Neutrophil (primary cell): ENCODE results near the gene HOXB4.

Source experiments
- H3K27ac ChIP-seq: fragments of 200-600 bp; sonication (generic); 2 replicates; pipeline ENCODE4 v1.5.1; 2016; ENCODE audit warnings: mild to moderate bottlenecking, moderate library complexity
- H3K27me3 ChIP-seq: fragments of 200-600 bp; sonication (generic); 2 replicates; pipeline ENCODE4 v1.6.0; 2016; ENCODE audit warnings: mild to moderate bottlenecking
- H3K36me3 ChIP-seq: fragments of 200-600 bp; sonication (generic); 2 replicates; pipeline ENCODE4 v1.5.1; 2017
- H3K4me1 ChIP-seq, 2 experiments: fragments of 200-600 bp in 1 of 2; sonication (generic) in 1 of 2; 1 replicate in 1 of 2; 2 replicates in 1 of 2; pipeline versions ENCODE4 v1.5.1 to v1.6.1; 2013 to 2016; ENCODE audit warnings: low read depth in 1 of 2, low read length in 1 of 2, mild to moderate bottlenecking in 1 of 2, moderate library complexity in 1 of 2; ENCODE audit not compliant: control insufficient read depth in 1 of 2, insufficient read depth in 1 of 2
- H3K4me3 ChIP-seq, 2 experiments: fragments of 200-600 bp in 1 of 2; sonication (generic) in 1 of 2; 1 replicate in 1 of 2; 2 replicates in 1 of 2; pipeline ENCODE4 v1.5.1; 2013 to 2016; ENCODE audit warnings: low read depth in 1 of 2, low read length in 1 of 2, mild to moderate bottlenecking in 1 of 2, moderate library complexity in 1 of 2
- H3K9me3 ChIP-seq: fragments of 200-600 bp; sonication (generic); 2 replicates; pipeline ENCODE4 v1.5.1; 2016
- TF ChIP-seq, protein P1 (sequence below): fragments of 200-600 bp; sonication (generic); IDR thresholded peaks from 2 replicates; pipeline ENCODE4 v1.5.1; 2016; ENCODE audit warnings: antibody characterized with exemption

HOXB4 gene

DNA sequence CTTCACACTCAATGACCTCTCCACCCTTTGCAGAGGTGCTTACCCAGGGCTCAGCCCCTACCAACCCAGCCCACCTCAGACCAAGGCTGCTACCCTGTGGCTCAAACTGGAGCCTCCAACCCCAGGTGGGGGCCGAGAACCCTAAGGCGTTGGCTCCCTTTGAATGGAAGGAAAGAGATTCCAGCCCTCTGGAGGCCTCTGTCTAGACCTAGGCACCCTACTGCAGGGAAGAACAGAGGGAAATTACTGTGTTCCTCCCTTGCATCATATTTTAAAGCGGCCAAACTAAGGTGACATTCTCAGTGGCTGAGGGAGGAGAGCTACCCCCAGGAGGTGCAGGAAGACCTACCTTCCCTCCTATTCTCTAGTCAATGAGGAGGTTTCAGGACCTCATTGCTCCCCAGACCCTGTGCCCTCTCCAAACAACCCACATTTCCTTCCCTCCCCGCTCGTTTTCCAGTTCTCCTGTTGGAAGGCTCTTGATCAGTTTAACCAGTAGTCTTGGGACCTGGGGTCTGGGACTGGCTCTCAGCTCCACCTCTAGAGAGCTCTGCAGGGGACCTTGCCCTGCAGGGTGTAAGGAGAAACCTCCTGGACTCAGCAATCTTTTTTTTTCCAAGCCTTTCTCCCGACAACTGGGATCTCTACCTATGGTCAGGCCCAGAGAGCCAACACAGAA lies 42.5 kb upstream of the HOXB4 start:
- H3K4me3 ChIP-seq, result no peak overlapping the region
- no peaks in the 10 kb centered on the region for H3K36me3 ChIP-seq
- H3K9me3 ChIP-seq, result no peaks in the 10 kb centered on the region
- TF ChIP-seq, protein P1, sequence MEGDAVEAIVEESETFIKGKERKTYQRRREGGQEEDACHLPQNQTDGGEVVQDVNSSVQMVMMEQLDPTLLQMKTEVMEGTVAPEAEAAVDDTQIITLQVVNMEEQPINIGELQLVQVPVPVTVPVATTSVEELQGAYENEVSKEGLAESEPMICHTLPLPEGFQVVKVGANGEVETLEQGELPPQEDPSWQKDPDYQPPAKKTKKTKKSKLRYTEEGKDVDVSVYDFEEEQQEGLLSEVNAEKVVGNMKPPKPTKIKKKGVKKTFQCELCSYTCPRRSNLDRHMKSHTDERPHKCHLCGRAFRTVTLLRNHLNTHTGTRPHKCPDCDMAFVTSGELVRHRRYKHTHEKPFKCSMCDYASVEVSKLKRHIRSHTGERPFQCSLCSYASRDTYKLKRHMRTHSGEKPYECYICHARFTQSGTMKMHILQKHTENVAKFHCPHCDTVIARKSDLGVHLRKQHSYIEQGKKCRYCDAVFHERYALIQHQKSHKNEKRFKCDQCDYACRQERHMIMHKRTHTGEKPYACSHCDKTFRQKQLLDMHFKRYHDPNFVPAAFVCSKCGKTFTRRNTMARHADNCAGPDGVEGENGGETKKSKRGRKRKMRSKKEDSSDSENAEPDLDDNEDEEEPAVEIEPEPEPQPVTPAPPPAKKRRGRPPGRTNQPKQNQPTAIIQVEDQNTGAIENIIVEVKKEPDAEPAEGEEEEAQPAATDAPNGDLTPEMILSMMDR, result no peak
- no peak overlapping the region for H3K27ac ChIP-seq
- H3K4me1 ChIP-seq, result no peaks in the 10 kb centered on the region
- H3K27me3 ChIP-seq, result peaks cover 100% of the 10 kb centered on the region

DNA sequence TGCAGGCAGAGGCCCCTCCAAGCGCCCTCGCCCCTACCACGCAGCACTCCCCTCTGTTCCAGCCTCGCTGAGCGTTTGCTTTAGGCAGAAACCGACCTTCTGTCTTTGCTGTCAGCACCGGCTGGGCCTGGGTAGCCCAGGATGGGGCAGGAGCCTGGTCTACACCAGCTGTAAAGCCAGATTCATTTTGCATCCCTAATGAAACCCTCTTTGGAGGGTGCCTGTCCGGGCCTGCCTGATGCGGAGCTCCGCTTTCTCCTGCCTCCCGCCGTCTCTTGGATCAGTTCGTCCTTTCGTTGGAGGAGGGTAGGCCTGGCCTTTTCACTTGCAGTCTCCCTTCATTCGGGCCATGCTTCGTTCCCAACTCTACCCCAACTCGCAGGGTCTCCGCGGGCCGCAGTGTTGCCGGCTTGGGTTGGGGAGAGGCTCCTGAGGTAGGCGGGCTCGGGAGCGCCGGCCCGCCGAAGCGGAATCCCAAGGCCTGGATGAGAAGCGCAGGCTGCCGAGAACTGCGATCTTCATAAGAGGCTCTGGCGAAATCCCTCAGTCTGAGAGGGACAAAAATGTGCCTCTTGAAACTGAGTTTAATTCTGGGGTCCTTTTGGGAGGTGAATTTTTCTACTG lies 41.8 kb upstream of the HOXB4 start:
- Histone ChIP-seq H3K36me3 (no peaks in the 10 kb centered on the region), H3K27ac (no peak overlapping the region), H3K4me3 (no peak overlapping the region), H3K27me3 (peaks cover 100% of the 10 kb centered on the region), H3K9me3 (no peaks in the 10 kb centered on the region), H3K4me1 (no peaks in the 10 kb centered on the region)
- TF ChIP-seq, protein P1, result no peak

DNA sequence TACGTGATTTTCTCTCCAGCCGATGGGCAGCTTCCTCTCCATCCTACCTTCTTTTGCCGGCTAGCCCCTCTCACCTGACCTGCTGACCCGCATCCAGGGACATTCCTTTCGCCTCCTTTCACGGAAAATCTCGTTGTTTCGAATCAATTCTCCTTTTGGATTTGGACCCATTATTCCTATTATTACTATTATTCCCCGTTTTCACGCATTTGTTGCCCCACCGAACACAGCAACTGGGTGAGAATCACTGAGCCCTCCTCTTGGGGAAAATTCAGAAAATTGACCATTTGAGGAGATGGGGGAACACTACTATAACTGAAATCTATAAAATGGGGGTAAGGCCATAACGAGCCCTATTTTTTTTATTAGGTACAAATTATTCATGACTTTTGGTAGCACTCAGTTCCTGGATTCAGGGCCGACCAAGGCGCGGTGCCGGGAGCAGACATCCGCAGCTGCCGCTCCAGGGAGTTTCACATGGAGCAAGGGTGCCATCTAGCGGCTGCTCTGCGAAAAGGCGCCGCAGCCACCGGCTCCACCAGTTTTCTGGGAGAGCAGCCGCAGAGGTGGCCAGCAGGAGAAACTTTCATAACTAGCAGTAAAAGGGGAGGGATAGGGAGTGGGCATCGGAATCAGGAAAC lies 40.2 kb upstream of the HOXB4 start:
- H3K4me1 ChIP-seq, result no peaks in the 10 kb centered on the region
- no peaks in the 10 kb centered on the region for H3K9me3 ChIP-seq
- TF ChIP-seq, protein P1, result peak; percentile 89
- no peak overlapping the region for H3K27ac ChIP-seq
- no peaks in the 10 kb centered on the region for H3K36me3 ChIP-seq
- H3K27me3 ChIP-seq, result peaks cover 100% of the 10 kb centered on the region
- no peak overlapping the region for H3K4me3 ChIP-seq

DNA sequence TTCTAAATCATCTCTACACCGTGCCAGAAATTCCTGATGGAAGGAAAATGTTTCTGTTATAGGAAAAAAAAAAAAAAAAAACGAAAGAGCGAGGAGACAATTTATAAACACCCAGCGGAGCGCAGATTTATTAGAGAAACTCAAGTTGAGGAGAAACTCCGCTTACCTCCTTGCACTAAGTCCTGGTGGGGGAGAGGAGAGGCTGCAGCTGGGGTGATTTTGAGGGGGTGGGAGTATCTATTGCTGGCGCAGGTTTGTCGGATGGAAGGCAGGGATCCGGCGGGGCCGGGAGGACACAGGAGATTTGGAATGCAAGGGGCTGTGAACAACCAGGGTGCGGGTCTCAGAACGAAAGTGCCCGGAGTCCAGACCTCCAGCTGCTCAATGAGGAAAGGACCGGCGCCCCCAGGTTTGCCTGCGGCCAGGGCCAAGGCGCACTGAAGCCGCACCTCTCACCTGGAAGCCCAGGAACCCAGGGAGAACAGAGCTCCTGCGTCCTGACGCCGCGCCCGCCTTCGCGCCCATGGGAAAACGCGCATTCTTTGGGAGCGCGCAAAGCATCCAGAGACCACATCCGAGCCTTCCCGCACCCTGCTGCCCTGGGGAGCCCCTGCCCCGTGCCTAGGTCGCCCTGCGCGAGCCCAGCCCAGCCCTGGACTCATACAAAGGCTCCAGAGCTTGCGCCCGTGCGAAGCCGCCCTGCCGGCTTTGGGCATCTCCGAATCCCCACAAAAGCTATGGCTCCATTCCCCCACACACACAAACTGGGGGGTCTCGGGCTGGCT lies 39.5 kb upstream of the HOXB4 start:
- Histone ChIP-seq H3K4me1 (no peaks in the 10 kb centered on the region), H3K4me3 (no peak overlapping the region), H3K27me3 (peaks cover 100% of the 10 kb centered on the region), H3K36me3 (no peaks in the 10 kb centered on the region), H3K27ac (no peak overlapping the region), H3K9me3 (no peaks in the 10 kb centered on the region)
- TF ChIP-seq, protein P1, result no peak

DNA sequence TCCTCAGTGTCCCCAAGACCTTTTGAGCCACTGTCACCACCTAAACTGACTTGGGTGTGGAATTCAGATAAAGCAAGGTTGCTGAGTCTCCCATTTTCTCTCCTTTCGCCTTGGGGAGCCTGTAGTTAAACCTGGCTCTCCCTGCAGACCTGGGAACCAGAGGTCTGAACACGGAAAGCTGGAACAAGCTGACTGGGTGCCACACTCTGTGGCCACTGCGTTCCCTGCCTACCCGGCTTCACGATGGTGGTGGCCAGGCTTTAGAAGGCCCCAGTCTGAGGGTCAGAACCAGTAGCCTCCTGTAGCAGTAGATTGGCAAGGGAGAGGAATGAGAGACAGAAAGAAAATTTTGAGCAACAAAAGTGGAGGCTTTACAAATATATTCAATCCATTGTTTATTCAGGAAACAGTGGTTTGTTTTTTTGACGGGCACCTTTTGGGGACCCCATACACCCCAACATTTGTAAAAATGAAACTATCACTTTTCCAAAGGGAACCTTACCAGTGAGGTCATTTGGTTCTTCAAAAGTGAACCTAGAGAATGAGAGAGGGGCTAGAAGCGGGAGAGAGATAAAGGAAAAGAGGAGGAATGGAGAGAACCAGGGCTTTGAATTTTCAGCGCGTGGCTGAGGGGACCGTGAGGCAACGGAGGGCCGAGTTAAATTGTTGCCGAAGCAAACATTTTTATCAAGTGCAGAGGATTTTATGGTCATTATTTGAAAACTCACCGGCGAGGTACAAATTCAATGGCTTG lies 38.7 kb upstream of the HOXB4 start:
- Histone ChIP-seq H3K9me3 (no peaks in the 10 kb centered on the region), H3K27ac (no peak overlapping the region), H3K36me3 (no peaks in the 10 kb centered on the region), H3K4me3 (no peak overlapping the region), H3K4me1 (peaks cover 0 to 2% of the 10 kb centered on the region in 2 experiments), H3K27me3 (peaks cover 100% of the 10 kb centered on the region)
- TF ChIP-seq, protein P1, result no peak
